Activated naive CD4-positive, alpha-beta T cell treated with anti-CD3 and anti-CD28 coated beads, Interleukin-2, amount 50 U/mL, for 72 hours (primary cell): Measurements from ENCODE around the gene RTP3. TPM values are rescaled to one million over a fixed set of nuclear protein-coding genes. Genes with fewer than 3 reads are reported as not detected.
"Not testable (repeated sequence)": the region's sequence is repeated elsewhere in the genome, so short reads cannot be mapped to it uniquely, and the experiment has no call there.

Experiments used
- ATAC-seq, 2 donors: fragments of 150-1000 bp; cut with Tn5 transposase; 2 replicates each; pipeline ENCODE4 v1.10.0; 2021; ENCODE audit warnings: mild to moderate bottlenecking in 2 of 2, moderate library complexity in 2 of 2
- DNase-seq, 2 donors: peaks; one replicate each; pipeline ENCODE4 v3.0.0; 2021 to 2022; ENCODE audit warnings: low spot score in 2 of 2
- H3K27ac Mint-ChIP-seq, 2 donors: one replicate each; pipeline ENCODE4 v1.8.0; 2022; ENCODE audit warnings: mild to moderate bottlenecking in 2 of 2, mixed read lengths in 2 of 2
- H3K36me3 Mint-ChIP-seq, 2 donors: one replicate each; pipeline ENCODE4 v1.8.0; 2022; ENCODE audit warnings: mixed read lengths in 2 of 2
- H3K9me3 Mint-ChIP-seq, 2 donors: one replicate each; pipeline ENCODE4 v1.8.0; 2022; ENCODE audit warnings: mixed read lengths in 2 of 2
- total RNA-seq, 2 donors: library from RNA; stranded (reverse); gene quantifications; one replicate each; pipeline ENCODE4 v1.2.3, GENCODE V29; 2022

The RTP3 gene
- total RNA-seq, 2 donors from 2014 or later, result not detected

GRCh38 chr3:46483825-46484224 lies 14.0 kb upstream of the RTP3 start:
- DNase-seq, result no peak
- ATAC-seq, result no peak
- Mint-ChIP-seq H3K27ac (no peak overlapping the region), H3K36me3 (no peaks in the 10 kb centered on the region), H3K9me3 (no peaks in the 10 kb centered on the region)

GRCh38 chr3:46484388-46484787 lies 13.4 kb upstream of the RTP3 start:
- H3K36me3 Mint-ChIP-seq, result no peaks in the 10 kb centered on the region
- no peaks in the 10 kb centered on the region for H3K9me3 Mint-ChIP-seq
- ATAC-seq (no peak), DNase-seq (no peak)
- no peak overlapping the region for H3K27ac Mint-ChIP-seq

- ATAC-seq (no peak), DNase-seq (no peak)
- Mint-ChIP-seq H3K27ac (no peak overlapping the region), H3K36me3 (no peaks in the 10 kb centered on the region), H3K9me3 (no peaks in the 10 kb centered on the region)
Observed at GRCh38 chr3:46484911-46485778, 12.6 kb upstream of the RTP3 start.

GRCh38 chr3:46485779-46486175 lies 12.0 kb upstream of the RTP3 start:
- no peak for ATAC-seq
- H3K27ac Mint-ChIP-seq, result no peak overlapping the region
- DNase-seq, result no peak

GRCh38 chr3:46488735-46489361 lies 8.9 kb upstream of the RTP3 start:
- ATAC-seq, result peak; percentile 98 to 99
- DNase-seq, result peak; percentile 83 to 95
- H3K27ac Mint-ChIP-seq, result no peak overlapping the region
- H3K9me3 Mint-ChIP-seq, result no peaks in the 10 kb centered on the region
- H3K36me3 Mint-ChIP-seq, result no peaks in the 10 kb centered on the region

More at GRCh38 chr3:46485779-46486175, 12.0 kb upstream of the RTP3 start:
- no peaks in the 10 kb centered on the region for H3K9me3 Mint-ChIP-seq
- no peaks in the 10 kb centered on the region for H3K36me3 Mint-ChIP-seq

- Mint-ChIP-seq H3K36me3 (no peaks in the 10 kb centered on the region), H3K27ac (no peak overlapping the region), H3K9me3 (no peaks in the 10 kb centered on the region)
- DNase-seq (no peak), ATAC-seq (no peak)
Observed at GRCh38 chr3:46489381-46489780, 8.4 kb upstream of the RTP3 start.

GRCh38 chr3:46489875-46490274 lies 7.9 kb upstream of the RTP3 start:
- H3K27ac Mint-ChIP-seq, result no peak overlapping the region
- no peaks in the 10 kb centered on the region for H3K9me3 Mint-ChIP-seq
- ATAC-seq (no peak), DNase-seq (no peak)
- no peaks in the 10 kb centered on the region for H3K36me3 Mint-ChIP-seq

- Mint-ChIP-seq H3K36me3 (no peaks in the 10 kb centered on the region), H3K27ac (no peak overlapping the region), H3K9me3 (no peaks in the 10 kb centered on the region)
- DNase-seq (no peak), ATAC-seq (no peak)
Observed at GRCh38 chr3:46490338-46491084, 7.3 kb upstream of the RTP3 start.

- no peak for ATAC-seq
Observed at GRCh38 chr3:46491089-46492070, 6.4 kb upstream of the RTP3 start.

GRCh38 chr3:46492890-46493547 lies 4.8 kb upstream of the RTP3 start:
- DNase-seq (no peak), ATAC-seq (no peak)
- no peaks in the 10 kb centered on the region for H3K36me3 Mint-ChIP-seq
- H3K27ac Mint-ChIP-seq, result no peak overlapping the region
- H3K9me3 Mint-ChIP-seq, result no peaks in the 10 kb centered on the region

More at GRCh38 chr3:46491089-46492070, 6.4 kb upstream of the RTP3 start:
- Mint-ChIP-seq H3K36me3 (no peaks in the 10 kb centered on the region), H3K27ac (no peak overlapping the region), H3K9me3 (no peaks in the 10 kb centered on the region)
- no peak for DNase-seq

GRCh38 chr3:46494491-46494890 lies 3.3 kb upstream of the RTP3 start:
- ATAC-seq, H3K27ac Mint-ChIP-seq, H3K9me3 Mint-ChIP-seq, DNase-seq, H3K36me3 Mint-ChIP-seq: not testable (repeated sequence)

- Mint-ChIP-seq H3K27ac (no peak overlapping the region), H3K9me3 (no peaks in the 10 kb centered on the region)
- ATAC-seq, result no peak
Observed at GRCh38 chr3:46495901-46496456, 1.8 kb upstream of the RTP3 start.

GRCh38 chr3:46496746-46497555 lies 825 bp upstream of the RTP3 start:
- Mint-ChIP-seq H3K36me3 (no peaks in the 10 kb centered on the region), H3K27ac (no peak overlapping the region), H3K9me3 (no peaks in the 10 kb centered on the region)
- DNase-seq (peak in 1 of 2 donors; percentile 22), ATAC-seq (no peak)

More at GRCh38 chr3:46495901-46496456, 1.8 kb upstream of the RTP3 start:
- no peaks in the 10 kb centered on the region for H3K36me3 Mint-ChIP-seq
- DNase-seq, result no peak

- no peak for DNase-seq
- H3K27ac Mint-ChIP-seq, result no peak overlapping the region
- H3K36me3 Mint-ChIP-seq, result no peaks in the 10 kb centered on the region
- H3K9me3 Mint-ChIP-seq, result peaks cover 0 to 5% of the 10 kb centered on the region in 2 donors
- ATAC-seq, result no peak
Observed at GRCh38 chr3:46498916-46499519, 1.2 kb downstream of the RTP3 start.
